Measurements from ENCODE around the gene NUDT16L1. TPM values are rescaled to one million over a fixed set of nuclear protein-coding genes. Genes with fewer than 3 reads are reported as not detected.

The NUDT16L1 gene
- total and polyA plus RNA-seq, 2 of the 8 experiments (the other 6 are each of a cell fraction or from before 2014, with no cell fraction given), result 34.8 to 77.3 TPM

DNA sequence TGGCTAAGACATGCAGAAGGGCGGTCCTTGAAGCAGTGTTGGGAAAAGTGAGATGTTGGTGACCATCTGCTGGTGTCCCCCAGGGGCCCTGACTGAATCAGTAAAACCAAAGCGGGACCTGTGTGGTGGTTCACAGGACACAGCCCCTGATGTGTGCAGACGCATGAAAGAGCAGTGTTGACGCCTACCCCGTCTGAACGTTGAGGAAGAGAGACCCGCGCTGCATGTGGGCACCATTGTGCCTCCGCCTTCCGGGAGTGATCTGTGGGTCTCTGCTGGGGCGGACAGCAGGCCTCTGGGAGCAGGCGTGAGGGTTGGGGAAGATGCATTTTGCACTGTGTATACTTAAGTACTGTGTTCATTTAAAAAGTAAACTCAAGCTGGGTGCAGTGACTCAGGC, 37.1 kb upstream of the NUDT16L1 start:
- Histone ChIP-seq H3K56ac (replicated peaks; ENCODE audit: insufficient read length, low read depth, low read length) (no peak overlapping the region), H2BK20ac (ENCODE audit: low read length) (no peak overlapping the region), H4K20me1 (replicated peaks in 1 of 2; ENCODE audit: control insufficient read depth in 1 of 2, insufficient read depth in 2 of 2, low read length in 2 of 2) (peaks cover 4 to 11% of the 10 kb centered on the region in 2 experiments), H3K9ac (replicated peaks in 1 of 4; ENCODE audit: extremely low read depth in 1 of 4, low read depth in 3 of 4, low read length in 3 of 4) (no peak overlapping the region), H2BK12ac (ENCODE audit: low read depth, low read length) (no peak overlapping the region), H3K18ac (ENCODE audit: extremely low read depth, low read length) (no peak overlapping the region), H3K4me2 (ENCODE audit: insufficient read depth in 1 of 2, low read depth in 2 of 2, low read length in 2 of 2) (no peak overlapping the region), H3K23me2 (ENCODE audit: low read depth, low read length) (no peaks in the 10 kb centered on the region), H3K14ac (ENCODE audit: insufficient read length) (no peak overlapping the region), H2BK15ac (ENCODE audit: low read length) (no peak overlapping the region), H4K5ac (ENCODE audit: insufficient read length, low read depth, low read length) (no peak overlapping the region), H3K4me3 (ENCODE audit: extremely low read depth in 1 of 4, insufficient read depth in 2 of 4, low read depth in 3 of 4, low read length in 4 of 4) (no peak overlapping the region), H3K79me2 (ENCODE audit: control insufficient read depth in 1 of 2, insufficient read depth in 2 of 2, low read length in 2 of 2) (no peaks in the 10 kb centered on the region), H3K27ac (ENCODE audit: low read depth, low read length) (no peak overlapping the region), H3K4me1 (replicated peaks in 1 of 4; ENCODE audit: control insufficient read depth in 3 of 4, insufficient read depth in 4 of 4, low read length in 3 of 4) (no peaks in the 10 kb centered on the region), H2BK120ac (replicated peaks; ENCODE audit: low read depth, low read length) (no peak overlapping the region), H2AFZ (ENCODE audit: low read length) (no peak overlapping the region), H2BK5ac (ENCODE audit: low read depth, low read length) (no peak overlapping the region), H4K91ac (replicated peaks; ENCODE audit: insufficient read length, low read length) (no peak overlapping the region), H3K27me3 (replicated peaks in 1 of 4; ENCODE audit: control insufficient read depth in 3 of 4, extremely low read depth in 1 of 4, insufficient read depth in 3 of 4, low read length in 3 of 4) (no peaks in the 10 kb centered on the region), H3K9me3 (ENCODE audit: insufficient read depth in 2 of 2, low read depth in 1 of 2, low read length in 1 of 2) (no peaks in the 10 kb centered on the region), H3K36me3 (ENCODE audit: control insufficient read depth in 2 of 4, insufficient read depth in 4 of 4, low read length in 3 of 4) (peaks cover 0 to 15% (median 10%) of the 10 kb centered on the region in 4 experiments; a peak in 7 of 8 replicates), H3K4ac (replicated peaks; ENCODE audit: insufficient read length, low read depth, low read length) (no peak overlapping the region), H3K23ac (ENCODE audit: insufficient read length) (no peak overlapping the region), H2AK5ac (ENCODE audit: low read depth, low read length) (no peak overlapping the region), H3K79me1 (ENCODE audit: low read depth, low read length) (no peaks in the 10 kb centered on the region; the same call in 1 of the 2 replicates), H4K8ac (ENCODE audit: extremely low read depth, insufficient read depth, low read length) (no peak overlapping the region; the same call in none of the 2 replicates)
- CTCF ChIA-PET (ENCODE audit: partially characterized antibody), result interaction anchor here (0.7 to 2.0 kb wide), 4 partner anchors 15 to 149 kb away, joined by 3 to 7 read pairs (median 5); no protein-coding TSS in a partner anchor
- no peak for DNase-seq (ENCODE audit: low read depth in 1 of 2, low spot score in 2 of 2)
- 98% methylated on average over 12 of the region's 12 CpGs; no CpG with 5 or more reads in 1 of the 2 experiments for WGBS, 2 experiments (ENCODE audit: extremely low coverage in 1 of 2, insufficient coverage in 1 of 2, insufficient read length in 1 of 2, insufficient replicate concordance in 2 of 2, low coverage in 1 of 2, low lambda C conversion rate in 2 of 2, missing lambda C conversion rate in 1 of 2)
- POLR2A ChIA-PET (ENCODE audit: partially characterized antibody), result no interaction called here
- FAIRE-seq, result no peak
- no peak for TF ChIP-seq SP1 (IDR thresholded peaks at IDR 0.05; ENCODE audit: low read depth, low read length)
- TF ChIP-seq EZH2 (IDR thresholded peaks at IDR 0.05; ENCODE audit: low read depth, low read length, severe bottlenecking), result no peak
- TF ChIP-seq SP2 (IDR thresholded peaks at IDR 0.05; ENCODE audit: low read length), result no peak
- no peak for TF ChIP-seq KDM1A (IDR thresholded peaks at IDR 0.05; ENCODE audit: borderline replicate concordance, low read length)
- TF ChIP-seq CHD1 (IDR thresholded peaks at IDR 0.05; ENCODE audit: low read depth, low read length), result no peak
- no peak for TF ChIP-seq SIN3A (conservative IDR thresholded peaks at IDR 0.05 in 1 of 2, IDR thresholded peaks at IDR 0.05 in 1 of 2; ENCODE audit: low read depth in 1 of 2, low read length in 2 of 2)
- no peak for TF ChIP-seq TCF12 (IDR thresholded peaks at IDR 0.05; ENCODE audit: low read depth, low read length)
- no peak for TF ChIP-seq EGR1 (IDR thresholded peaks at IDR 0.05; ENCODE audit: borderline replicate concordance, low read depth, low read length)
- no peak for TF ChIP-seq PHF8 (conservative IDR thresholded peaks at IDR 0.05; ENCODE audit: low read depth, low read length)
- TF ChIP-seq, protein P1, sequence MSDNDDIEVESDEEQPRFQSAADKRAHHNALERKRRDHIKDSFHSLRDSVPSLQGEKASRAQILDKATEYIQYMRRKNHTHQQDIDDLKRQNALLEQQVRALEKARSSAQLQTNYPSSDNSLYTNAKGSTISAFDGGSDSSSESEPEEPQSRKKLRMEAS (IDR thresholded peaks at IDR 0.05), result no peak
- no peak for TF ChIP-seq ASH2L (IDR thresholded peaks at IDR 0.05; ENCODE audit: low read length)
- TF ChIP-seq, protein P2, sequence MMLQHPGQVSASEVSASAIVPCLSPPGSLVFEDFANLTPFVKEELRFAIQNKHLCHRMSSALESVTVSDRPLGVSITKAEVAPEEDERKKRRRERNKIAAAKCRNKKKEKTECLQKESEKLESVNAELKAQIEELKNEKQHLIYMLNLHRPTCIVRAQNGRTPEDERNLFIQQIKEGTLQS (IDR thresholded peaks at IDR 0.05; ENCODE audit: insufficient read depth, low read depth, low read length), result no peak
- no peak for TF ChIP-seq SRF (IDR thresholded peaks at IDR 0.05; ENCODE audit: low read depth, low read length)
- TF ChIP-seq CTBP2 (IDR thresholded peaks at IDR 0.05; ENCODE audit: borderline replicate concordance, insufficient read depth, insufficient read length, low read length), result no peak

All from H1 (cell line).